SK-N-SH (cell line): Measurements from ENCODE around the gene PLCB1.

Experiments used
- CTCF ChIP-seq: fragments of 200-600 bp; sonication (generic); IDR thresholded peaks from 2 replicates; pipeline ENCODE4 v1.6.1; 2017; ENCODE audit warnings: antibody characterized with exemption, mild to moderate bottlenecking, moderate library complexity
- ELF1 ChIP-seq: IDR thresholded peaks from 2 replicates; pipeline ENCODE4 v1.4.0; 2012
- EP300 ChIP-seq, 2 experiments: IDR thresholded peaks; 2 replicates each; pipeline versions ENCODE4 v1.4.0 to v1.6.1; 2012; ENCODE audit warnings: borderline replicate concordance in 1 of 2, low read depth in 1 of 2, low read length in 1 of 2
- FOXJ3 ChIP-seq: sonication (generic); formaldehyde crosslinking; IDR thresholded peaks from 2 replicates; pipeline ENCODE4 v1.5.1; 2020; ENCODE audit warnings: mild to moderate bottlenecking, missing genetic modification reagents
- IRF3 ChIP-seq: fragments of 150-350 bp; IDR thresholded peaks from 2 replicates; pipeline ENCODE4 v1.6.1; 2016; ENCODE audit warnings: mild to moderate bottlenecking, low read depth, low read length
- JUND ChIP-seq: IDR thresholded peaks from 2 replicates; pipeline ENCODE4 v1.4.0; 2012
- POLR2AphosphoS5 ChIP-seq: IDR thresholded peaks from 2 replicates; pipeline ENCODE4 v1.6.1; 2012; ENCODE audit warnings: low read depth, low read length
- RCOR1 ChIP-seq: fragments of 150-350 bp; IDR thresholded peaks from 2 replicates; pipeline ENCODE4 v1.6.1; 2017; ENCODE audit warnings: antibody characterized with exemption, low read length
- SMC3 ChIP-seq: IDR thresholded peaks from 2 replicates; pipeline ENCODE4 v1.6.1; 2012; ENCODE audit warnings: low read depth, low read length, improper control_type of control experiment
- TAF1 ChIP-seq: IDR thresholded peaks from 2 replicates; pipeline ENCODE4 v1.6.1; 2012; ENCODE audit warnings: low read depth, mild to moderate bottlenecking, low read length, moderate library complexity, borderline replicate concordance
- TF ChIP-seq, protein P1 (sequence below): IDR thresholded peaks from 2 replicates; pipeline ENCODE4 v1.6.1; 2012; ENCODE audit warnings: mild to moderate bottlenecking, low read depth, low read length, moderate library complexity

GRCh38 chr20:8363970-8364733 is 232.1 kb downstream of the PLCB1 start:
- TF ChIP-seq CTCF: no peak
- no peak for TF ChIP-seq POLR2AphosphoS5
- TF ChIP-seq ELF1: no peak
- TF ChIP-seq, protein P1, sequence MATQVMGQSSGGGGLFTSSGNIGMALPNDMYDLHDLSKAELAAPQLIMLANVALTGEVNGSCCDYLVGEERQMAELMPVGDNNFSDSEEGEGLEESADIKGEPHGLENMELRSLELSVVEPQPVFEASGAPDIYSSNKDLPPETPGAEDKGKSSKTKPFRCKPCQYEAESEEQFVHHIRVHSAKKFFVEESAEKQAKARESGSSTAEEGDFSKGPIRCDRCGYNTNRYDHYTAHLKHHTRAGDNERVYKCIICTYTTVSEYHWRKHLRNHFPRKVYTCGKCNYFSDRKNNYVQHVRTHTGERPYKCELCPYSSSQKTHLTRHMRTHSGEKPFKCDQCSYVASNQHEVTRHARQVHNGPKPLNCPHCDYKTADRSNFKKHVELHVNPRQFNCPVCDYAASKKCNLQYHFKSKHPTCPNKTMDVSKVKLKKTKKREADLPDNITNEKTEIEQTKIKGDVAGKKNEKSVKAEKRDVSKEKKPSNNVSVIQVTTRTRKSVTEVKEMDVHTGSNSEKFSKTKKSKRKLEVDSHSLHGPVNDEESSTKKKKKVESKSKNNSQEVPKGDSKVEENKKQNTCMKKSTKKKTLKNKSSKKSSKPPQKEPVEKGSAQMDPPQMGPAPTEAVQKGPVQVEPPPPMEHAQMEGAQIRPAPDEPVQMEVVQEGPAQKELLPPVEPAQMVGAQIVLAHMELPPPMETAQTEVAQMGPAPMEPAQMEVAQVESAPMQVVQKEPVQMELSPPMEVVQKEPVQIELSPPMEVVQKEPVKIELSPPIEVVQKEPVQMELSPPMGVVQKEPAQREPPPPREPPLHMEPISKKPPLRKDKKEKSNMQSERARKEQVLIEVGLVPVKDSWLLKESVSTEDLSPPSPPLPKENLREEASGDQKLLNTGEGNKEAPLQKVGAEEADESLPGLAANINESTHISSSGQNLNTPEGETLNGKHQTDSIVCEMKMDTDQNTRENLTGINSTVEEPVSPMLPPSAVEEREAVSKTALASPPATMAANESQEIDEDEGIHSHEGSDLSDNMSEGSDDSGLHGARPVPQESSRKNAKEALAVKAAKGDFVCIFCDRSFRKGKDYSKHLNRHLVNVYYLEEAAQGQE: no peak
- TF ChIP-seq EP300 (IDR thresholded peaks at IDR 0.05; ENCODE audit: borderline replicate concordance in 1 of 2, low read depth in 1 of 2, low read length in 1 of 2): no peak
- no peak for TF ChIP-seq JUND
- TF ChIP-seq FOXJ3: no peak
- TF ChIP-seq RCOR1: no peak
- TF ChIP-seq TAF1: no peak
- no peak for TF ChIP-seq SMC3
- no peak for TF ChIP-seq IRF3
